ENCODE measurements around the gene PRKCQ. TPM values are rescaled to one million over a fixed set of nuclear protein-coding genes. Genes with fewer than 3 reads are reported as not detected.

The PRKCQ gene
- total and polyA plus RNA-seq, 2 of the 4 experiments (the other 2 are of a cell fraction) = under 0.01 to 0.03 TPM

GRCh38 chr10:6558759-6559461, 21.2 kb downstream of the PRKCQ start:
- WGBS, 2 experiments (ENCODE audit: extremely low coverage in 2 of 2, insufficient read length in 1 of 2) = 53% methylated on average over 3 of the region's 12 CpGs; no CpG with 5 or more reads in 1 of the 2 experiments
- Histone ChIP-seq H3K9me3 (ENCODE audit: control insufficient read depth, insufficient read depth, low read length) (no peaks in the 10 kb centered on the region), H3K79me1 (ENCODE audit: low read depth in 1 of 2, low read length in 2 of 2) (no peaks in the 10 kb centered on the region), H3K4ac (ENCODE audit: low read depth, low read length) (no peak overlapping the region), H2BK120ac (ENCODE audit: low read depth, low read length) (no peak overlapping the region), H3K14ac (replicated peaks; ENCODE audit: low read depth, low read length) (no peak overlapping the region), H3K9ac (ENCODE audit: low read depth, low read length) (no peak overlapping the region), H3K36me3 (ENCODE audit: control insufficient read depth, insufficient read depth, low read length) (no peaks in the 10 kb centered on the region), H2BK15ac (ENCODE audit: low read depth, low read length) (no peak overlapping the region), H4K91ac (ENCODE audit: insufficient read depth, low read depth, low read length) (no peak overlapping the region), H3K27ac (ENCODE audit: insufficient read depth, low read length) (no peak overlapping the region), H2BK20ac (ENCODE audit: low read depth, low read length) (no peak overlapping the region), H4K8ac (ENCODE audit: low read depth in 2 of 2, low read length in 2 of 2) (no peak overlapping the region), H2BK5ac (ENCODE audit: low read depth, low read length, poor library complexity, severe bottlenecking) (no peak overlapping the region), H3K27me3 (ENCODE audit: control insufficient read depth, insufficient read depth, low read length) (no peaks in the 10 kb centered on the region), H3K23ac (ENCODE audit: low read depth, low read length) (no peak overlapping the region), H3K4me2 (ENCODE audit: low read depth, low read length) (no peak overlapping the region), H3K56ac (ENCODE audit: extremely low read depth, insufficient read depth, low read length) (no peak overlapping the region), H3K4me3 (ENCODE audit: insufficient read depth, low read depth, low read length) (no peak overlapping the region), H3K18ac (ENCODE audit: low read depth, low read length) (no peak overlapping the region), H4K5ac (ENCODE audit: low read depth, low read length) (no peak overlapping the region), H2AFZ (replicated peaks; ENCODE audit: low read length, poor library complexity) (no peak overlapping the region), H2AK5ac (ENCODE audit: low read depth, low read length) (no peak overlapping the region), H4K20me1 (ENCODE audit: insufficient read depth, low read length) (no peaks in the 10 kb centered on the region), H2AK9ac (replicated peaks; ENCODE audit: low read depth, low read length, poor library complexity) (no peak overlapping the region), H3K4me1 (ENCODE audit: control insufficient read depth, insufficient read depth, low read length) (no peaks in the 10 kb centered on the region), H3K9me1 (ENCODE audit: insufficient read depth, low read length) (no peaks in the 10 kb centered on the region)
- dilution Hi-C loops (cut with HindIII; ENCODE audit: low sequenced_read_pairs, unreplicated experiment) (no loop called here), in situ Hi-C loops (cut with MboI; ENCODE audit: low sequenced_read_pairs) (no loop called here), intact Hi-C loops (cut with micrococcal nuclease) (no loop called here)
- CTCF ChIA-PET = no interaction called here
- no peak for TF ChIP-seq CHD1 (IDR thresholded peaks at IDR 0.05; ENCODE audit: low read depth, low read length)
- no peak for TF ChIP-seq USF2 (IDR thresholded peaks at IDR 0.05; ENCODE audit: low read depth, low read length)
- no peak for TF ChIP-seq SMC3 (IDR thresholded peaks at IDR 0.05; ENCODE audit: low read depth, low read length)
- TF ChIP-seq RAD21 (IDR thresholded peaks at IDR 0.05; ENCODE audit: low read length) = no peak
- TF ChIP-seq FOS (IDR thresholded peaks at IDR 0.05; ENCODE audit: low read depth, low read length) = no peak
- TF ChIP-seq NFE2L2 (IDR thresholded peaks at IDR 0.05; ENCODE audit: low read depth, low read length) = no peak
- no peak for TF ChIP-seq MXI1 (IDR thresholded peaks at IDR 0.05; ENCODE audit: borderline replicate concordance, low read depth, low read length)
- no peak for TF ChIP-seq ELK1 (IDR thresholded peaks at IDR 0.05; ENCODE audit: borderline replicate concordance, low read depth, low read length)
- no peak for TF ChIP-seq CTCF (conservative IDR thresholded peaks at IDR 0.05; ENCODE audit: low read depth, low read length)
- TF ChIP-seq BHLHE40 (IDR thresholded peaks at IDR 0.05; ENCODE audit: low read depth, low read length) = no peak
- TF ChIP-seq POLR2A (IDR thresholded peaks at IDR 0.05; ENCODE audit: low read depth, low read length) = no peak
- no peak for TF ChIP-seq RCOR1 (IDR thresholded peaks at IDR 0.05; ENCODE audit: insufficient replicate concordance, low read length)
- no peak for TF ChIP-seq MAFK (IDR thresholded peaks at IDR 0.05; ENCODE audit: low read depth, low read length)
- no peak for TF ChIP-seq RFX5 (IDR thresholded peaks at IDR 0.05; ENCODE audit: low read depth, low read length)
- no peak for TF ChIP-seq MAZ (IDR thresholded peaks at IDR 0.05; ENCODE audit: borderline replicate concordance, low read depth, low read length)
- ATAC-seq (ENCODE audit: low read depth) = no peak
- BruUV-seq (replicated peaks) = no TSS peak
- POLR2A ChIA-PET (ENCODE audit: unreplicated experiment) = no interaction called here
- no peak for DNase-seq
